Right renal pelvis (tissue), 4 donors: ENCODE measurements around the gene CROCC2. TPM values are rescaled to one million over a fixed set of nuclear protein-coding genes. Genes with fewer than 3 reads are reported as not detected.

Experiments
- DNase-seq, 4 donors: peaks; one replicate each; pipeline ENCODE4 v3.0.0-alpha.2; 2013; ENCODE audit warnings: low read depth in 4 of 4, low spot score in 3 of 4, missing footprints in 1 of 4
- polyA plus RNA-seq, 4 donors: library from polyadenylated mRNA; unstranded; fragments of 120-200 nt; gene quantifications; one replicate each; pipeline ENCODE4 v1.2.1, GENCODE V29; 2013; ENCODE audit not compliant: insufficient read length in 4 of 4

The CROCC2 gene
- polyA plus RNA-seq, 4 donors: 0.03 to 0.13 (median 0.05) TPM; not detected in 1

DNA sequence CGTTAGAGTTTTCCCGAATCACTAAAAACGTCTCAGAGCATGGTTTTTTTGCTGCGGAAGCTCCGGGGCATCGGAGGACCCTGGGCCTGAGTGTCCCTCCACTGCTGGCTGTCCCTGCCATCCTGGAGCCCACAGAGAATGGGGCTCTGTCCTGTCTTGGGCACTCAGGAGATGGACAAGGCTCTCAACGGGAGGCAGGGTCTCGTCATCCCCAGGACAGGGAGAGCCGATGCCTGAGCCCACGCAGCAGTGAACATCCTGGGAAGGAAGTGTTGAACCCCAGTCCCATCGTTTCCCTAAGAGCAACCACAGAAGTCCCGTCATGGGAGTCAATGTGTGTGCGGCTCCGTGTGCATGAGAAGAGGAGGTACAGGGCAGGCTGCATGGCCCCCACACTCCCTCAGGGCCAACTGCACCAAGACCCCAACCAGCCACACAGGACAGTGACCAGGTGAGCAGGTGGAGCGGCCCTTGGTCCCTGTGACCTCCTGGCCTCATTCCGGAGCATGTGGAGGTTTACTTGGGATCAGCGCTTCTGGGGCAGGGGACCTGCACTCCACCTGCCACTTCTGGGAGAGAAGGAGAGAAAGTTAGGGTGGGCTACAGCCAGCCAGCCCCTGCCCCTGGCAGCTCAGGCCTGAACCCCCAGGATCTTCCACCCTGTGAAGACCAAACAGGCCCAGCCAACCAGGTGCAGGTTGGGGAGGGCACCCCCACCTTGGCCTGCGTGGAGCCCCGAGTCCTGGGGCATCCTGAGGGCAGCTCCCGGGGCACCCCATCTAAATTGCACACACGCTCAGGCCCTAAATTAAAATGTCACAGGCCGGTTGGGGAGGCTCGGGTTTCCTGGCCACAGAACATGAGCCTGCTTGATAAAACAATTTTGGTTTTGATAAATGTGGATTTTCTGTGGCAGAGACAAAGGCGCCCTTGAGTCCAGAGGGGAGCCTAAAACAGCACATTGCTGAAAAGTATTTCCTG, 89.2 kb downstream of the CROCC2 start:
- DNase-seq: no peak

GRCh38 chr2:240996161-240996833, 90.2 kb downstream of the CROCC2 start:
- DNase-seq: no peak

- DNase-seq: no peak
Measured at GRCh38 chr2:240996834-240997140, 90.7 kb downstream of the CROCC2 start.

DNA sequence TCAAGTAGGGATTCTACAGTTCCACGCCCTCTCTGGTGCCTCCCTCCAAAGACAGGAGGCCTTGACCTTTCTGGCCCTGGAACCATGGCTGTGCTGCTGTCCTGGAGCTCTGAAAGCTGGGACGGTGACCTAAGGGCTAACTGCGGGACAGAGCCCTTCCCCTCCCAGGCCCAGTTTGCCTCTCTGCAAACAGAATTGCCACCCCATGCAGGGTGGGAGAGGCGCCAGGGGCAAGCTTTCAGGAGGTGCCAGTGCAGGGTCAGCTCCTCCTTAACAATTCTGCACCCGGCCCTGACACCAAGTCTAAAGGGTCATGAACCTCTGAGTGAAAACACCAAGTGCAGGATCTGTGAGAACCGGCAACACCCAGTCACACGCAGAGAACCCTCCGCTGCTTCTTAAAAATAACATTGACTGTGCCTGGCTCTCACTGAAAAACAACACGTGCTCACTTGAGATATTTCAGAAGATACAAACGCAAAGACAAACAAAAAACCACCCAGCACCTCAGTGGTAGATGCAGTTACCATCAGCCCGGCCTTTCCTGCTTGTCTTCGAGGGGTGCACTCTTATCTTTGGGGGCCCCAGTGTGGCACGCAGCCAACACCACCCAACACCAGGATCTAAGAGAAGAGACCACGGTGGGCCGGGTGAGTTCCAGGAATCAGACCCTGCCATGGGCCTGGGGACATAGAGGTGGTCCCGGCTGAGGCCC, 91.2 kb downstream of the CROCC2 start:
- no peak for DNase-seq

DNA sequence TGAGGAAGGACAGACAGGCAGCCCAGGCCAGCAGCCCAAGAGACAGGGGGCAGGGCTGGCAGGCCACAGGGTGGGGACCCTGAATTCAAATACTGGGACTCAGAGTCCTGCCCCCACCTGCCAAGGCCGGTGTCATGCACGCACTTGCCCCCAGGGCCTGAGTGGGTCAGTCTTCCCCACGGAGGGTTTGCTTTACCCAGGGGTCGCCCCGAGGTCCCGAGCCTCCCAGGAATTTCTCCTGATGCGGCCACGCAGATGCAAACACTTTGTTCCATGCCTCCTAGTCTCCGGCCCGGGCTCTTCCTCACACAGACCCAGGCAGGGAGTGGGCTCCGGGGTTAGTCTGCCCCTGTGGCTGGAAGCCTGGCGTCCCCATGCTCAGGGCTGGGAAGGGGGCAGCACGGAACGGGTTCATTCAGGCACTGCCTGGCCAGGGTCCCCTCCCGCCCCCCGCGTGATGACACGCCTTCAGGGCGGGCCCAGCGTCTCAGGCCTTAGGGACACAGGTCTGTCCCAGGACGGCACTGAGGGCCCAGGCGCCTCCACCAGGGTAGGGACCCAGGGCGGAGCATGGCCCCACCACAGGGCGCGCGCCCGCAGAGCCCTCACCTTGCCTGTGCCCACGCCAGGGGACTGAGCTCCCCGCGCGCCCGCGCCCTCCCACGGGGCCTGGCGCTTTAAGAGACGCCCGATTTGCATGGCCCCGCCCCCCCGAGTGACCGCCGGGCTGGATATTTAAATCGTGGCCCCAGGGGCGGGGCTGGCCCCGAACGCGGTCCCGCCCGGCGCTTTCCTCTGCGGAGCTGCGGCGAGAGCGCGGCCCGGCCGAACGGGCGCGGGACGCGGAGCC, 91.9 kb downstream of the CROCC2 start, which contains the start of gene SNED1:
SNED1 (plus strand) TSS at position 763 of the 850 bp plus-strand sequence. CDS start 220 bp downstream, outside the sequence.
- DNase-seq: peak in 3 of 4 donors; percentile 65 to 77 (median 77)

- DNase-seq: no peak
Measured at GRCh38 chr2:240998706-240998994, 92.5 kb downstream of the CROCC2 start.

DNA sequence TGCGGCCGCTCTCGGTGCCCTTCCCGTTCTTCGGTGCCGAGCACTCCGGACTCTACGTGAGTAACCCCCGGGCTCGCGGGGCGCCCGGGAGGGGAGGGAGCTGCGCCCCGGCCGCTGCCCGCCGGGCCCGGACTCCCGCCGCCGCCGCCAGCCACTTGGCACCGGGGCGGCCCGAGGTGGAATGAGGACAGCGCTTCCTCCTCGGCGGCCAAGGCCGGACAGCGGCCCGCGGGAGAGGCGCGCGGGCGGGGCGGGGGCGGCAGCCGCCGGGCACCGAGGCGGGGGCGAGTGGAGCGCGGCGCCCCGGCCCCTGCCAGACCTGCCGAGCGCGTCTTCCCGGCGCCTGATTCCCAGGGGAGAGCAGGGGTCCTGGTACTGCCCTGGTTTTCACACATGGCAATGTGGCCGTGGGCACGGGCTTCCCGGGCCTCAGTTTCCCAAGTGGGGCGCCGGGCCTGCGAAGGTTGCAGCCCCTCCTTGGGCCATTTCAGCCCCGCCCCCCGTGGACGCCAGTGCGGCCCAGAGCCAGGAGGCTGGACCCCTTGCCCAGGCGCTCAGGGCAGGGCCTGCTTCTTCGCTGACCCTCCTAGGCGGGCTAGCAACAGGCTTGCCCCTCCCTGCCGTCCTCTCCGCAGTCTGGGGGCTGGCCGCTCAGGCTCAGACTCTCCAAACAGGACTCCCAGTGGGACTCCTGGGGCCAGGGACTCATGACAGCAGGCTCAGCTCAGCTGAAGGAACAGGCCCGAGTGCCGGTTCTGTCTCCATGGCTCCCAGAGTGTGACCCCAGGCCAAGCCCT, 93.1 kb downstream of the CROCC2 start:
- DNase-seq: no peak

DNA sequence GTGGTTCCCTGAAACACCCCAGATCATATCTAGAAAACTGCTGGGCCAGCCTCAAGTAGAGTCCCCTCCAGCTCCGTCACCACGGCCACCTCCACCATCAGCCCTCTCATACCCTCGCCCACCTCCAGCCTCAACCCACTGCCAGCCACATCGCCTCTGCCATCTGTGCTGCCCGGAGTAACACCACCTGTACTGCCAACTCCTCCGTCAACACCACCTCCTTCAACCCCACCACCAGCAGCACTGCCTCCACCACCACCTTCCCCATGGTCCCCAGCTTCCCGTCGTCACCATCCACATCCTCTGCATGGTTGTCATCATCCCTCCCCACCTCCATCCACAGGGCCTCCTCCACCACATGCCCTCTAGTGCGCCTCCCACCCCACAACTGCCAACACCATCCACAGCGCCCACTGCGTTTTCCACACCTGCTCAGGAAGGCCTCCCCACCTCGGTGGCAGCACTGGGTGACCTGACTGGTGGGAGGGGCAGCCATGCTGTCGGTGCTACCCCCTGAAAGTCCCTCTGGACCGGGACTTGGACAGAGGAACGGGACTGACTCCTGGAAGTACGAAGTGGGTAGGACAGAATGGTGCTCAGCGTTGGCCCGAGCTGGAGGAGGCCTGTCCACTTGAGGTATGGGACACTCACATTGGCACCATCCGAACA, 93.9 kb downstream of the CROCC2 start:
- DNase-seq: no peak

GRCh38 chr2:241000831-241001321, 94.7 kb downstream of the CROCC2 start:
- DNase-seq: no peak

GRCh38 chr2:241001413-241002274, 95.5 kb downstream of the CROCC2 start:
- no peak for DNase-seq

DNA sequence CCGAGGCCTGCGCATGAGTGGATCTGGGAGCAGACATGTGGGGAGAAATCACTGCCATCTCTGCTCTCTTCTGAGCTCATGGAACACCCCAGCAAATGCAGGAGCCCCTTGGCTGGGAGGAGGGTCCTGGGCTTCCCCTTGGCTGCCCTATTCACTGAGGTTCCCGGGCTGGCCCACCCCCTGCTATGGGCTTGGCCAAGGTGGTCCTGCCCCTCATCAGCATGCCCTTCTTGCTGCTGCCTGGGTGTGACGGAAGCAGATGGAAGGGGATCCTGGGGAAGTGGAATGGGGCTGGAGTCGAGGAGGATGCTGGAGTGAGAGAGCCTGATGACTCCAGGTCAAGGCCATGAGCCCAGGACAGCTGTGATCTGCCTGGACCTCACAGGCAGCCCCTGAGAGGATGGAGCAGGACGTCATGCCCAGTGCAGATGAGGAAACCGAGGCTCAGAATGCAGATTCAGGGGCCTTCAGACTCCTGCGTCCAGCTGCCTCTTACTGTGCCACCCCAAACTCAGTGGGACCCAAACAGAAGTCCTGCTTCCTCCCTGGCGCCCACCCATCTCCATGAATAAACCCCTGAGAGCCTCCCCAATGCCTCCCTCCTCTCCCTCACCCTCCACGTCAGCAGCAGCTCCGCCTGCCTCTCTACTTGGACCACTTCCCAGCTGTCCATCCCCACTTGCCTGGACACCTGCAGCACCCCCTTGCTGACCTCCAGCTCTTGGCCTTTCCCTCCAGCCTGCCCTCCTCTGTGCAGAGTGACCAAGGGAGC, 96.3 kb downstream of the CROCC2 start:
- DNase-seq: no peak

- no peak for DNase-seq
Measured at GRCh38 chr2:241003047-241003360, 96.9 kb downstream of the CROCC2 start.

DNA sequence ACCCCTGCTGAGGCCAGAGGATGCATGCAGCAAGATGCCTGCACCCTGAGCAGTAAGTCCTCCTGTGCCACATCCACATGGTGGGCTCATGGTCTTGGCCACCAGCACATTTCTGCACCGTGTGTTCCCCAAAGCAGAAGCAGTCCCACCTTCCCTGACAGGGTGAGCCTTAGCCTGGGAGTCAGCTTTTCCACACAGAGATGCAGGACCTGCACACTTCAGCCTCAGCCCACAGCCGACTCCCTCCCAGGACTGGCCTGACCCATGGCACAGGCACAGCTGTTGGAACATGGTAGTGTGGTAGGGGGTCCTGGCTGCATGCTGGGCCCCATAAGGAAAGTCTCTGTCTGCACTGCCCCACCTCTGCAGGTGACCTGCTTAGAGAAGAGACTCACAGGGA, 97.2 kb downstream of the CROCC2 start:
- DNase-seq: no peak

DNA sequence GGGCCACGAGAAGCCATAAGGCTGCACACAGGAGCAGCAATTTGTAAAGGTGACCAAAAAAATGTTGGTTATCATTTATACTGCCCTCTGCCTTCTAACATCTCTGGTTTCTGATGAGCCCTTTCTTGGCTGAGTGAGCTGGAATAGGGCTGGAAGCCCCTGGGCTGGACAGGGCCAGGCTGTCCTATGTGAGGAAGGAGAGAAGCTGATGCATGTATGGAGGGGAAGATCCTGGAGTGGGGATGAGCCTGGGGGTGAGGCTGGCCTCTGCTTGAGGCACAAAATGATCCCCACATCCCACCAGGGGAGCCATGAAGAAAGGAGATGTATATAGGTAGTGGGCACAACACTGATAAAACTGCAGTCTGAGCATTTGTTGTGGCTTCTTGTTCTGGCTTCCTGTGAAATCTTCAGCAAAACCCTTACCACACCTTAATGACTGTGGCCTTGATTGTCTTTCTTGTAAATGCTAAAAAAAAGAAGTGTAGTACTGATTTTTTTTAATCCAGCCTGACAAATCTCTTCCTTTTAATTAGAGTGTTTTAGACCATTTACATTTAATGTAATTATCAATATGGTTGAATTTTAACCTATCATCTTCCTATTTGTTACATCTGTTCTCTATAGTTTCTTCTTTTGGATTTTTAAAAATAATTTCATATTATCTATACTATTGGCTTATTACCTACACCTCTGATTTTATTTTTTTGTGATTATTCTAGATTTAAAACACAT, 97.9 kb downstream of the CROCC2 start:
- DNase-seq: no peak

GRCh38 chr2:241005569-241005968, 99.4 kb downstream of the CROCC2 start:
- no peak for DNase-seq

DNA sequence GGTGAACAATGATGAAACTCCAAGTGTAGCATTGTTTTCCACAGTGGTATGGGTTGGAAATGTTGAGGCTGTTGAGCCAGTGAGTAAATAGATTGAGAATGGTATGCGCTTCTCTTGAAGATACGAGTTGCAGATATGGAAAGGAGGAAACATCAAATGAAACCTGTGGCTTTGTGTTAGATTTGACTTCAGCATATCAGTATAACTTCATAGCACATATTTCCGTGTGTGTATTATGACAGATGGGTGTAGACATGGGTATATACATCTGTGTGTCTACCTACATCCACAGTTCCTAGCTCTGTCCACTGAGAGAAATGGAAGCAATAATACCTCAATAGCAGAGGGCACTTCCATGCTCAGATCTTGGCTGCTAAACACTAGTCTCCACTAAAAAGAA, 100.3 kb downstream of the CROCC2 start:
- DNase-seq: no peak

- DNase-seq: no peak
Measured at GRCh38 chr2:241007111-241007510, 101.0 kb downstream of the CROCC2 start.
